Left colon (tissue), 2 donors: ENCODE measurements around the gene CERS5. TPM values are rescaled to one million over a fixed set of nuclear protein-coding genes. Genes with fewer than 3 reads are reported as not detected.
"Not testable (repeated sequence)": the region's sequence is repeated elsewhere in the genome, so short reads cannot be mapped to it uniquely, and the experiment has no call there.

ENCODE experiments used
- ATAC-seq: fragments of 200-7000 bp; cut with Tn5 transposase; one replicate; pipeline ENCODE4 v1.9.1; 2020; ENCODE audit warnings: mild to moderate bottlenecking, moderate library complexity
- DNase-seq, 2 donors: peaks; one replicate each; pipeline ENCODE4 v3.0.0-alpha.2; 2020
- intact Hi-C, 2 donors: fragments of 100-400 bp; cut with DNase I in 1 of 2; cut with micrococcal nuclease in 1 of 2; formaldehyde crosslinking; loops; one replicate each; pipeline versions ENCODE4 v1.11.2 to v1.14.0; 2022; cut with DNase I, micrococcal nuclease
- total RNA-seq, 2 donors: library from RNA; stranded (reverse); fragmentation: NEBNext Ultra II Directional; extraction: Animal tissue kit (Norgen Biotek cat#: 25700); gene quantifications; one replicate each; pipeline ENCODE4 v1.2.1, GENCODE V29; 2021
- donor health status: DM: no; HTN: no; CAD: no.
- donor health status: DM: yes; HTN: yes; CAD: no.

Gene CERS5
- total RNA-seq, 2 donors from 2014 or later: 19.7 to 24.8 TPM

DNA sequence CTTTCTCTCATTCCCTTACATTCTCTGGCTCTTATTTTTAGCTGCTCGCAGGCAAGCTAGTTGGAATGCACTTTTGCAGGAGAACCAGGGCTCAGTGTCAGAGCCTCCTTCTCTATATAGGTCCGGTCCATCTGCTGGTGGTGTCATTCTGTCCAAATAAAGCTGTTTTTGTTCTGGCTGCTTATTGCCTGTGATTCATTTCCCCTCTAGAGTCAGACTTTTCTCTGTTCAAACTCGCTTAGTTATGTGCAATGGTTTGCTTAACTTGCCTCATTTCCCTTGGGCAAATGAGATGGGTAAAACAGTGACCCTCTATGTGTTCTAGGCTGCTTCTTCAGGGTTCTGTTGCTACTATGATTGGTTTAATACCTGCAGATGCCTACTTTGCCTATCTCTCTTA lies 79.2 kb downstream of the CERS5 start:
- DNase-seq (no peak), ATAC-seq (no peak)
- intact Hi-C loops: no loop called here

DNA sequence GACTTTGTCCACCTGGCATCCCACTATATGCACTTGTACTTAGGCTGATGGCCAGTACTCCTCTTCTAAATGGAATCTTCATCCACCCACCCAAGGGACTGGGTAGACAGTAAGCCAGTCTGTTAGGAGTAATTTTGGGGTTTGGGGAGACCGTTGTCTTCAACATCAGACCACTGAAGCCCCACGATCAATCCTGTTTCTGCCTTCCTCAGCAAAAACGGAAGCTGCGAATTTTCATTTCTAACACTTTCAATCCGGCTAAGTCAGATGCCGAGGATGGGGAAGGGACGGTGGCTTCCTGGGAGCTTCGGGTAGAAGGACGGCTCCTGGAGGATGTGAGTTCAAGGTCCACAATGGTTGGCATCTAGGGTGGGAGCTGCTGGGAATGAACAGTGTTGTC lies 80.0 kb downstream of the CERS5 start:
- intact Hi-C loops: no loop called here
- DNase-seq: no peak
- ATAC-seq: no peak

GRCh38 chr12:50086148-50086547 lies 81.0 kb downstream of the CERS5 start:
- DNase-seq: no peak
- intact Hi-C loops: no loop called here
- ATAC-seq: no peak

DNA sequence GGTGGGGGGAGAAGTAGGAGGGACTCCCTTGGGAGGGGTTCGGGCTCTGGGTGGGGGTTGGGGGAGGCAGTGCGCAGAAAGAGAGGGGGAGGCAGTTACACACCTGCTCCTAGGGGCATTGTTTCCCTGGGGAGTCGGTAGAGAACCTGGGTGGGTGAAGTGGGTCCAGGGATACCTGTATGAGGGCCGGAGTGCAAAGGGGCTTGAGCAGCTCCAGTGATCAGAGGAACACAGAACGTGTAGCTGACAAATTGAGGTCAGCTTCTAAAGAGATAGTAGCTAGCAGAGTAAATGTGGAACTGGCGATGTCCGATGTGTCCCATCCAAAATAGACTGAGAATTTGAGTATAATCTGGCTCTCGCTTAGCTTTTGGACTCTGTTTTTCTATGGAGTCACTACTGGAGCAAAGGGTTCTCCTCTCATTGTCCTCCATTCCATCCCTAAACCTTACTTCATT lies 81.5 kb downstream of the CERS5 start:
- ATAC-seq: no peak
- DNase-seq: no peak
- intact Hi-C loops: no loop called here

DNA sequence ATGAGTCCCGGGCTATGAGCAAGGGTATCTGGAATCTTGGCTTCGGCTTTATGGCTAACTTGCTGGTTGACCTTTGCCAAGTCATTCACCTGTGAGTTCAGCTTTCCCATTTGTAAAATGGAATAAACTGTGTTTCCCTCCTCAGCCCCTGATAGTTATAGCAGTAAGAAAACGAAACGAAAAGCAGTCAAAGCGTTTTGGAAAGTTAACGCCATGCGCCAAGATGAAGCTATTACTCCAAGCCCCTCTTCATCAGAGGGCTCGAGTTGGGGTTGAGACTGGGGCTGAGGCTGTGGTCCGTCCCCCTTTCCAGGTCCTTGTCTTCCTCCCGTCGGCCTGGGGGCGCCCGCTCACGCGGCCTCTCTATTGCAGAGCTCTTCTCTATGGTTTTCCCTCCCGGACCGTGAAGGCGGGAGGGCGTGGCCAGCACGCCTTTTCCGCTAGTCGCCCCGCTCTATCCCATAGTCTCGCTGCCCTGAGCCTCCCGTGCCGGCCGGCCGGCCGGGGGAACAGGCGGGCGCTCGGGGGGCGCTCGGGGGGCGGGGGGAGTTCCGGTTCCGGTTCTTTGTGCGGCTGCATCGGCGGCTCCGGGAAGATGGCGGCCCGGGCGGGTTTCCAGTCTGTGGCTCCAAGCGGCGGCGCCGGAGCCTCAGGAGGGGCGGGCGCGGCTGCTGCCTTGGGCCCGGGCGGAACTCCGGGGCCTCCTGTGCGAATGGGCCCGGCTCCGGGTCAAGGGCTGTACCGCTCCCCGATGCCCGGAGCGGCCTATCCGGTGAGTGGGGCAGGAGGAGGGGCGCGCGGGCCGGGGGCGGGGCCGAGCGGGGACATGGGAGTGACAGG lies 82.2 kb downstream of the CERS5 start, which contains the start of gene SMARCD1:
SMARCD1 (plus strand) TSS at position 568 of the 840 bp plus-strand sequence; CDS start at position 596, 28 bp downstream.
- ATAC-seq (peak; percentile 79), DNase-seq (peak; percentile 94)
- intact Hi-C loops: no loop called here

- ATAC-seq, intact Hi-C loops, DNase-seq: not testable (repeated sequence)
These were observed 82.8 kb downstream of the CERS5 start for GRCh38 chr12:50084409-50084774.

DNA sequence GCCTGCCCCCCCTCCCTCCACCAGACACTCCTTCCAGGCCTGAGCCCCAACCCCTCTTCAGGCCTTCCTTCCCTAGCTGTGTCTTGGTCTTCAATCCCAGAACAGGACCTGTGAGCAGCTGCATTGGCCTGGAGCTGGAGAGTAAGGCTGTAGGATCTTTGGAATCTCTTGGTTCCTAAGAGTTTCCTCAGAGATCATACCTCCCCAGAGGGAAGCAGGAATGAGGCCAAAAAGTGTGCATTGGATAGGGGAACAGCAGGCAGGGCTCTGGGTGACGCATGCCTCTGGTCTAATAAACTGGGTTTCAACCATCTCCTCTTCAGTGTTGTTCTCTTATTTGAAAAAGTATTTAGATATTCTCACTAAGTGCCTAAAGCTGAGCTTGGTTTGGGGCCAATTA lies 83.9 kb downstream of the CERS5 start:
- no peak for ATAC-seq
- no peak for DNase-seq
- intact Hi-C loops: no loop called here

DNA sequence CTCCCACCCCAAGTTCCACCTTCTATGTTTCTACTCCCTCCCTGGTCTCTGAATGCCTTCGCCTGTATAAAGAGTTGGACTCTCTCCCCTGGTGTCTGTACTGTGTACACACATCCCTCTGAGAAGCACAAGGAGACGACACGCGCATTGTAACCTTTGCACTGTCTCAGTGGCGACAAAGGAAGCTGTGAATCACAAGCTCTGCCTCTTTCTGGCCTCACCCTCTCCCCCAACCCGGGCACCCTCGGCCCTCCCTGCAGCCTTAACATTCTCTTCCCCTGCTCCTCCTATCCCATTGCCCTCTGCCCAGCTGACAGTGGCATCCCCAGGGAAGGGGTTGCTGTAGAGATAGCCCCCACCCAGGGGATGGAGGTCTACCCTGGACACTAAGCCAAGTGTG lies 84.5 kb downstream of the CERS5 start:
- intact Hi-C loops: no loop called here
- ATAC-seq: peak; percentile 75

GRCh38 chr12:50081096-50081808 lies 85.9 kb downstream of the CERS5 start:
- no peak for ATAC-seq
- no peak for DNase-seq
- intact Hi-C loops: no loop called here

More for the DNA sequence above, 84.5 kb downstream of the CERS5 start:
- DNase-seq: peak; percentile 68 to 80

GRCh38 chr12:50079771-50080170 lies 87.4 kb downstream of the CERS5 start:
- intact Hi-C loops: loop anchor here in 1 of 2 donors (10.0 kb wide), 1 partner anchor 95 kb away; no protein-coding TSS in a partner anchor
- ATAC-seq (no peak), DNase-seq (no peak)

Other genes starting within 250 kb of the CERS5 start
- gene AQP2, start 216.6 kb downstream of the CERS5 start, total RNA-seq: not detected
- not detected for gene AQP5, start 205.5 kb downstream of the CERS5 start, total RNA-seq
- gene AQP6, start 194.4 kb downstream of the CERS5 start, total RNA-seq: not detected
- gene RACGAP1, start 141.9 kb downstream of the CERS5 start, total RNA-seq: 10 to 100 TPM; 20.0 to 25.4 TPM
- gene ASIC1, start 109.8 kb downstream of the CERS5 start, total RNA-seq: 1 to 10 TPM in 1 of 2 donors, under 1 TPM in 1; 0.55 to 1.9 TPM
- 10 to 100 TPM; 35.5 to 41.8 TPM for gene SMARCD1, start 82.0 kb downstream of the CERS5 start, total RNA-seq
- gene GPD1, start 63.4 kb downstream of the CERS5 start, total RNA-seq: 1 to 10 TPM; 1.8 to 4.3 TPM
- 10 to 100 TPM; 90.1 to 91.3 TPM for gene COX14, start 55.1 kb downstream of the CERS5 start, total RNA-seq
- 100 to 1,000 TPM; 279 to 296 TPM for gene LIMA1, start 116.2 kb upstream of the CERS5 start, total RNA-seq
- not detected for gene FAM186A, start 229.2 kb upstream of the CERS5 start, total RNA-seq
- 10 to 100 TPM; 50.3 to 58.1 TPM for gene LARP4, start 233.5 kb upstream of the CERS5 start, total RNA-seq